Nucleus accumbens (tissue), 56 donors: ENCODE results near the gene SNTA1.
"Not testable (repeated sequence)": the region's sequence is repeated elsewhere in the genome, so short reads cannot be mapped to it uniquely, and the experiment has no call there.

ENCODE experiments used
- DNase-seq, 56 donors: peaks; one replicate each; lab custom pipeline; 2025; lab: John Stamatoyannopoulos, UW

Gene SNTA1

GRCh38 chr20:33437141-33437911 lies 6.2 kb downstream of the SNTA1 start:
- DNase-seq: peak in 41 of 56 donors; percentile 5 to 77 (median 37)

- no peak for DNase-seq
Observed at GRCh38 chr20:33434434-33434833, 9.1 kb downstream of the SNTA1 start.

- peak in 38 of 56 donors; percentile 6 to 83 (median 42) for DNase-seq
Observed at GRCh38 chr20:33433465-33434234, 9.9 kb downstream of the SNTA1 start.

- peak in 35 of 56 donors; percentile 5 to 75 (median 36) for DNase-seq
Observed at GRCh38 chr20:33431797-33432381, 11.7 kb downstream of the SNTA1 start.

GRCh38 chr20:33423875-33424274 lies 19.7 kb downstream of the SNTA1 start:
- DNase-seq: not testable (repeated sequence)

- peak in 1 of 56 donors; percentile 10 for DNase-seq
Observed at GRCh38 chr20:33423141-33423834, 20.3 kb downstream of the SNTA1 start.

GRCh38 chr20:33419140-33419974 lies 24.2 kb downstream of the SNTA1 start:
- no peak for DNase-seq

- no peak for DNase-seq
Observed at GRCh38 chr20:33418033-33418432, 25.5 kb downstream of the SNTA1 start.

GRCh38 chr20:33415948-33416347 lies 27.6 kb downstream of the SNTA1 start:
- peak in 34 of 56 donors; percentile 1 to 67 (median 28) for DNase-seq

GRCh38 chr20:33412484-33412838 lies 31.1 kb downstream of the SNTA1 start:
- no peak for DNase-seq

- DNase-seq: no peak
Observed at GRCh38 chr20:33411711-33412483, 31.7 kb downstream of the SNTA1 start.

GRCh38 chr20:33411242-33411641 lies 32.3 kb downstream of the SNTA1 start:
- peak in 41 of 56 donors; percentile 9 to 85 (median 49) for DNase-seq

GRCh38 chr20:33410081-33410742 lies 33.4 kb downstream of the SNTA1 start:
- DNase-seq: no peak

GRCh38 chr20:33408716-33409654 lies 34.6 kb downstream of the SNTA1 start:
- DNase-seq: peak in 28 of 56 donors; percentile 8 to 66 (median 36)

GRCh38 chr20:33408313-33408712 lies 35.2 kb downstream of the SNTA1 start:
- DNase-seq: peak in 1 of 56 donors; percentile 40

- DNase-seq: no peak
Observed at GRCh38 chr20:33407796-33408195, 35.8 kb downstream of the SNTA1 start.

- DNase-seq: no peak
Observed at GRCh38 chr20:33407251-33407650, 36.3 kb downstream of the SNTA1 start.
